GM21529 (cell line): ENCODE measurements around the gene ZCCHC24.
A peak's percentile ranks its signal among the peaks of the same experiment; 100 is the strongest.
"Not testable (repeated sequence)": the region's sequence is repeated elsewhere in the genome, so short reads cannot be mapped to it uniquely, and the experiment has no call there.

ENCODE experiments used
- ATAC-seq: cut with Tn5 transposase; IDR thresholded peaks from one replicate; pipeline ENCODE4 v1.9.1; 2021; ENCODE audit not compliant: unreplicated experiment

Gene ZCCHC24

DNA sequence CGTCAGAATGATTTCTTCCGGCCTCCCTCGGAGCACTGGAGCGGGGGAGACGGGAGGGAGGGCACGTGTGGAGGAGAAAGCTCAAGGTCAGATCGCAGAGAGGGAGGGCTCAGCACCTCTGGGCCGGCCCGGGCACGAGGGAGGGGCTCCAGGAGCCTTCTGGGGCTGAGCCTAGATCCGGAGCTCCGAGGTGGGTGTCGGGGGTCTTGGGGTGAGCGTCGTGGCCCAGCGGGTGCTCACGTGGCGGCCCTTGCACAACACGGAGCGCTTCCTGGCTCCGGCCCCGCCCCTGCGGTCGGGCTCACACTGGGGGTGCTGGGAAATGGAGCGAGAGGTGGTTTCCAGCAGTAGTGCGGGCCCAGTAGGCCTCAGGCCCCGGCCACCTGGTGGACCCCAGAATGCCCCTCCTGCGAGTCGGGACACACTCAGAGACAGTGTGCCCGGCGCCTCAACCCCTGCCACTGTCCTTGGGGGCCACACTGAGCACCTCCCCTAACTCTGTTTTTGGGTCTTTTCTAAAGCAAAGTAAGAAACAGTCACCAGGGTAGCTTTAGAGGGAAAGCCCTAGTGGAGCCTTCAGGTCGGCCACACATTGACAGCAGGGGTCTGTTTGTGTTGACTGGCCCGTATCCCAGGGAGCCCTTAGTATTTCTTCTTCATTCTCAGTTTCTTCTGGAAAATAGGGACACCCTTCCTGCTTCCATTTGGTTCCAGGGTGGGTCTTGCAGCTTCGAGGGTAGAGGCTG lies 97.4 kb downstream of the ZCCHC24 start:
- peak; percentile 82 for ATAC-seq

DNA sequence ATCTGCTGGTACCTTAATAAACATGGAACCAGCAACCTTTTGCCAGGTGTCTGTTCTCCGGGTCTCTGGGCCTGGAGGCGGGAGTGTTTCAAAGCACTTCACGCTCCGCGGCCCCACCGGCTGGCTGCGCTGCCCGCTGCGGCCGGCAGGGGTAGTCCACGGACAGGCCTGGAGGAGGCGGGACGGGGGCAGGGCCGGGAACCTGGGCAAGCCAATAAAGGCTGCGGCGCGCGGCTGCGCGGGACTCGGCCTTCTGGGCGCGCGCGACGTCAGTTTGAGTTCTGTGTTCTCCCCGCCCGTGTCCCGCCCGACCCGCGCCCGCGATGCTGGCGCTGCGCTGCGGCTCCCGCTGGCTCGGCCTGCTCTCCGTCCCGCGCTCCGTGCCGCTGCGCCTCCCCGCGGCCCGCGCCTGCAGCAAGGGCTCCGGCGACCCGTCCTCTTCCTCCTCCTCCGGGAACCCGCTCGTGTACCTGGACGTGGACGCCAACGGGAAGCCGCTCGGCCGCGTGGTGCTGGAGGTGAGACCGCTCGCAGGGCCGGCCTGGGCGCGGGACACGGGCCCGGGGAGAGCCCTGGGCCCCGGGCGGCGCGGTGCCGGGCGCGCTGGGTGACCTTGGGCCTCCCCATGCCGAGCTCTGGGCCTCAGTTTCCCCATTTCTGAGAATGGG lies 98.1 kb downstream of the ZCCHC24 start, which contains the start of gene PPIF:
Gene PPIF (plus strand): TSS at position 244 of the 668 bp plus-strand sequence. CDS start 80 bp downstream, at position 324.
- ATAC-seq = peak; percentile 77

DNA sequence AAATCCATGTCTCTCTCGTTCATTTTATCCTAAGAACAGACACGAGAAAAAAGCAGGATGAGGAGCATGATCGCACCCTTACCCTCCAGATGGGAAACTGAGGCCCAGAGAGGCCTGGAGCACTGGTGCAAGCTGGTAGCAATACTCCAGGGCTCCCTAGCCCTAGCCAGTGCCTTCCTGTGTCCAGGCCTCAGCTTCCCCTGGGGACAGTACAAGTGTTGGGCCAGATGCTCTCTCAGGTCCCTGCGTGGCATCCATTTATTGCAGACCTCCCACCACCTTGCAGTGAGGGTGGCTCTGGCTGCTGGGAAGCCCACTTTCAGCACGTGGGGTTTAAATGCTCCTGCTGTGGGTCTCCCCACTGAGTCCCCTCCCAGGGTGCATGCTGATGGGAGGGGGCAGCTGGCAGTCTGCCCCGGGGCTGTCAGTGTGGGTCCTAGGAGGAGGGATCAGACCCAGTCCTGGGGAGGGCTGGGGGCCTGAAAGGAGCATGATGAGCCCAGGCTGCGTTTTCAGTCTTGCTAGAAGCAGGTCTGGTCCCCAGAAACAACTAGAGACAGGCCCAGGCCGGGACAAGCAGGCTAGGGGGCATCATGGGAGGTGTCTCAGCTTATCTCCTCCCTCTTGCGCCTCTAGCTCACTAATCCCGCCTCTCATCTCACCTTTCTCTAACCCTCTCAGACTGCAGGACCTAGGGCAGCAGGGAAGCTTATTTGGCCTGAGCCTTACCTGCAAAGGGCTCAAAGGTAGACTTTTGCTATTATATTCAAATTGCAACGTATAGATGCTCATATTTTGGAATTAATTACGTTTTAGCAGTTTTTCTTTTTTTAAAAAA lies 98.8 kb downstream of the ZCCHC24 start:
- no peak for ATAC-seq

DNA sequence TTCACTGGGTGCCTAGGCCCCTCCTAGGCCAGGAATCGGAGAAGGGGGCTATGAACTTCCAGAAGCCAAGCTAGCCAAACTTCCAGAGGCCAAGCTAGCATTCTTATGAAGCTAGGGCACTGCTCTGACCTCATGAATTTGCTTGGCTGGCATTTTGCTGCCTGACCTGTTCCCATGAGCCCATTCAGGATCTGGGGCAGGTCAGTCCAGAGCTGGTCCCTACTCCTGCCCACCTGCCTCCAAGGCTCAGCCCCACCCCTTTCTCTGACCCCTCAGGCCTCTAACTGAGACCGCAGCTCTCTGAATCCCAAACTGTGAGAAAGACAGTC lies 99.4 kb downstream of the ZCCHC24 start:
- no peak for ATAC-seq

DNA sequence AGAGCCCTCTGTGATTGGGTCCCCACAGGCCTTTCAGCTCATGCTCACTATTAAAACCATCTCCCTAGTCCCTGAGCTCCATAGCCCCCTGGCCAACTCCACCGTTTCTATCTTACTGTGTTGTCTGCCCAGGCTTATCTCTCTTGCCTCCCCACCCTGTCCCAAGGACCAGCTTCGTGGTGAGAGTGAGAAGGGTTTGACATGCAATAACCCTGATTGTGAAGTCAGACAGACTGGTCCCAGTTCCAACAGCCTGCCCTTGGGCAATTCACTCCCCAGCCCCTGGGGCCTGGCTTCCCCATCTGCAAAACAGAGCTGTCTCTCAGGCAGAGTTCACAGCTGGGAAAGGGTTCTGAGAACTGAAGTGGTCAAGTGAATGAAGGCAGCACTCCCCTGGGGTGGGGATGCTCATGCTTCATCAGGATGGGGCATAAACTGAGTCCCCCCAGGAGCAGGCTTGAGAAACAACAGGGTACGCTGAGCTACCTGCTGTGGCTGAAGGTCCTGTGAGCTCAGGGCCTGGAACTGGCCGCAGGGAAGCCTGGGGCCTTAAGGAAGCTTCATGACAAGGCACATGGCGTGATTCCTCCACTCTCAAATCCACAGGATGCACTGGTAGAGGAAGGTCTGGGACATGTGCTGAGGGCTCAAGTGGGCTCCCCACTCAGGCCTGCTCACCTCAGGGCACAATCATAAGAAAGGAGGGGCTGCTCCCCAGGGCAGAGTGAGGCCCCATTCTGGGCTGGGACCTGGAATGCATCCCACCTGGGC lies 100.0 kb downstream of the ZCCHC24 start:
- ATAC-seq = no peak

DNA sequence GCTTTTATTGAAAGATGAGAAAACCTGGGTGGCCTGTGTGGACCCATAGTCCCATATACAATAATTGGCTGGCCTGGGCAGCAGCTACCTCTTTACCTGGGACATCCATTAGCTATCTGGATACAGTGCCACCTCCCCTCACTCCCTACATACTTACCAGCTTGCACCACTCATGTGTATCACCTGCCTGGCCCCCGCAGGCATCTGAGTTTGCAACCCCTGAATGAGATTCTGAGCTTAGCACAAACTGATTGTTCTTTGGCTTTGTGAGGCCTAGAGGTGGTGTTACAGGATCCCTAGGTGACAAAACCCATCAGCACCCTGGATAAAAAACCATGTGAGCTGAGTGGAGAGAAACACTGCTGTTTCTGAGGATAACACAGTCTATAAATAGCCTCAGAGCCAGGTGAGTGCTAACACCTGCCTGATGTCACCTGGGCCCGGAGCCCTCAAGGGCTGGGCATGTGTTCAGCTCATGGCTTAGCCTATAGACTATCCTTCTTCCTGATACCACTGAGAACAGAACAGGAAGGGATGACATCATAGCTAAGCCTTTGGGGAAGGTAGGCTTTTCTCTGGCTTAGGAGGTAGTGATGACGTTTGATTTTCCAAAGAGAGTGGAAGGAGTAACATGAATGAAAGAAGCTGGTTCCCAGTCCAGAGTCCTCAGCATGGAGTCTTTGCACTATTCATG lies 100.8 kb downstream of the ZCCHC24 start:
- no peak for ATAC-seq

DNA sequence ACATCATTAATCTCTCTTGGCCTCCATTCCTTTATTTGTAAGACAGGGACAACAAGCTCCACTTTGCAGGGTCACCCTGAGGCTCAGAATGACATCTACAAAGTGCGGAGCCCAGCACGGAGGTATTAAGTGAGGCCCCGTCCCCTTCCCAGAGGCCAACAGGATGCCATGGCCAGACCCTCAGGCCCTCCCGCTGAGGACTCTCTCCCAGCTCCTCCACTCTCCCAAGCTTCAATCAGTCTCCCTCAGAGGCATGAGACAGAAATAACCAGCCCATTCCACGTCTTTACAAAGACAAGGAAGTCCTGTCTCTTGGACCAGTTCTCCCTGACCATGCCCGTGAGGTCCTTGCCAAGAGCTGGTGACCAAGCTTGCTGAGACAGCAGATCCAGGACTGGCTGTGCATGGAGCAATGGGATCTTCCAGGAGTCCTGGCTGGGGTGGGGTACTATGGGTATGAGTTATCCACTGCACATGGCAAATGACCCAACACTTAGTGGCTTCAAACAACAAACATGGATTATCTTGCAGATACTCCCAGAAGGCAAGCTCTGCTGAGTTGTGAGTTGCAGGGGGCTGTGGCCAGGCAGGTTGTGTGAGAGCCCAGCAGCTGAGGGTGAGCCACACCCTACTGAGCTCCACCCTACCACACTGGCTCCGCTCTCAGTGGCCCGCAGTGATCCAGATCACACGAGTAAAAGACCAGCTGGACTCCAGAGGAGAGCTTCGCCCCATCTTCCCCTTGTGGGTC lies 102.4 kb downstream of the ZCCHC24 start:
- no peak for ATAC-seq

DNA sequence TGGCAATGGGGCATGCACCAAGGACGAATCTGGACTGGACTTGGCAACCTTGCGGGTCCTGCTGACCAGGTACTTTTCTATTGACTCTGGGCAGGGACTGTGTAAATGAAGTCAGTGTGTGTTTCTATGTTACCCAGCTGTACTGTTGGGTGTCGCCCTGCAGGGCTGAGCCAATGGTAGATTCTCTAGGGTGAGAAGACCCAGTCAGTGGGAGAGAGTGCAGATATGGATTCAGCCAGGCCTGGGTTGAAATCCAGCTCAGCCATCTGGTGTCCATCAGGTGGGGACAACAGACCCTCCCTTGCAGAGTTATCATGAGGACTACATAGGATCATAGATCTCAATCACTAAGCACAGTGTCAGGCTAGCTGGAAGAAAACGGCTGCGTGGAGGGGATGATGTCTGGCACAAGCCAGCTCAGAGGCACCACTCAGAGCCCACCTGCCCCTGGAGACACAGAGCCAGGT lies 103.1 kb downstream of the ZCCHC24 start:
- ATAC-seq = no peak

DNA sequence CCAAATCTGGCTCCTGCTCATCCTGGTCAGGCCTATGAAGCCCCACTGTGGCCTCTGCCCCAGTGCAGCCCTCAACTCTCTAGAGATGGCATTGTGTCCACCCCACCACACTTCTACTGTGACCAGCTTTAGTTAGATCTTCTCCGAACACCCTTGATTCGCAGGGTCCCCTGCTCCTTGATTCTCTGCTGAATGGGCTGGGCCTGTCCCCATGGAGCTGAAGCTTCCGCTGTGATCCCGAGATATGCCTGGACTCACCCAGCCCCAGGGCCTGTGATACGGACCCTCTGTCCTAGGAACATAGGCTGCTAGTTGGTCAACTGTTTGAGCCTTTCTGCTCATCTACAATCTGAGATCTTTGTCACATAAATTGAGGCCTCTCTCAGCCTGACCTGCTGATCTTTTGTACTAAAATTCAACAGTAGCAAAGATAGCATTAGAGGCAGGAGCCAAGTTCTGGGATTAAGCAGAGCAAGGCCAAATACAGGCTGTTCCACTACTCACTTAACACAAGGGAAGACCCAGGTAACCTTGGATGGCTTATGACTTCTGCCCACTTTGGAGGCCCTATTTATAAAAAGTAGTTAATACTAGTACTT lies 104.7 kb downstream of the ZCCHC24 start:
- no peak for ATAC-seq

DNA sequence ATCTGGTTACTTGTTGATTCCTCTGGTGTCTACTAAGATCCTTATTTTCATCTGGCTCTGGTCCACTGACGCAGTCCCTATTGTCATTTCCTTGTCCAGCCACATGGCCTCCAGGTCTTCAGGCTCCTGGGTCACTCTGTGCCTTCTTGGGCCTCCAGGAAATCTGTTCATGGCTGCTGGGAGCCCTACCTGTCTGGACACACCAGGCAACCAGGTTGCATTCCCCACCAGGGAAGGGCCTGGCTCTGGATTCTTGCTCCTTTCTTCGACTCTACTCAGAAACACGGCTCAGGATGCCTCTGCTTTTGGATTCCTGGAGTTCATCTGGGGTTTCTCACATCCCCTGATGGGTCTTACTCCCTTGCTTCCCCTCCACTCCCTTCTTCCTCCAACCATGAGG lies 106.2 kb downstream of the ZCCHC24 start:
- ATAC-seq = no peak

DNA sequence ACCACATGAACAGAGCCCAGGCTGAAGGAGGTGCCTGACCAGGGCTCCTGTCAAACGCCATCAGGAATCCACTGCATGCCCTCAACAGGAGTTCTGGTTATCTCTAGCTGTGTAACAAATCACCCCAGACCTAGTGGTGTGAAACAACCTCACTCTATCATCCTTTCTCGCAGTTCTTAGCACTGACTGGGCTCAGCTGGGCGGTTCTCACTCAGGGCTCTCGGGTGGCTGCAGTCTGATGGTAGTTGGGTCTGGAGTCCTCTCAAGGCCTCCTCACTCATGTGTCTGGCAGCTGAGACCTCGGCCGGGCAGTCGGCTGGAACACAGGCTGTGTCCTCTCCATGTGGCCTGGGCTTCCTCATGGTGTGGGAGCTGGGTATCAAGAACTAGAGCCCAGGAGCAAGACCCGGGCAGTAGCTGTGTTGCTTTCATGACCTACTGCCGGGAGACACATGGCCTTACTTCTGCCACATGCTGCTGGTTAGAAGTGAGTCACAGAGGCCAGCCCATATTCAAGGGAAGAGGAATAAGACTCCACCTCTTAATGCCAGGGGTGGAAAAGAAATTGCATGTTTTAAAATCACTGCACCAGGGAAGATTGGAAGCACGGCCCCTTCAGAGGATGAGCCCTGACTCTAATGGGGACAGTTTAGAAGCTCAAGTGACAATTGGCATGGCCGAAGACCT lies 107.5 kb downstream of the ZCCHC24 start:
- ATAC-seq = not testable (repeated sequence)

DNA sequence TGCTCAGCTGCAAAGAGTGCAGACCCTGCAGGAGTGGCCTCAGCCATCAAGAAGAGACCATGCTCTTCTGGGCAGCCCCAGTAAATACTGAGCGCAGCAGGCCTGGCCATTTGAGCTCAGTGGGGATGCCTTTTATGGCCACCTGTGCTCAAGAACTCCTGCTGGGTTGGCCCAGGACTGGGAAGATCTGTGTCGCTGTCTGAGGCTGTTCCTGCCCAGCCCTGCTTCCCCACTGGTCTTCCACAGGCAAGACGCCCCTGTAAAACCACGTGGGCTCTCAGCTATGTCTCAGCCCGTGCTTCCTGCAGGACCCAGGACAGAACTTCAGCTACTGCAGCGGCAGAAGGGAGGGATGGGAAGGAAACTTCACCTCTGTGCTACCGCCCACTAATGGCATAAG lies 108.7 kb downstream of the ZCCHC24 start:
- no peak for ATAC-seq

DNA sequence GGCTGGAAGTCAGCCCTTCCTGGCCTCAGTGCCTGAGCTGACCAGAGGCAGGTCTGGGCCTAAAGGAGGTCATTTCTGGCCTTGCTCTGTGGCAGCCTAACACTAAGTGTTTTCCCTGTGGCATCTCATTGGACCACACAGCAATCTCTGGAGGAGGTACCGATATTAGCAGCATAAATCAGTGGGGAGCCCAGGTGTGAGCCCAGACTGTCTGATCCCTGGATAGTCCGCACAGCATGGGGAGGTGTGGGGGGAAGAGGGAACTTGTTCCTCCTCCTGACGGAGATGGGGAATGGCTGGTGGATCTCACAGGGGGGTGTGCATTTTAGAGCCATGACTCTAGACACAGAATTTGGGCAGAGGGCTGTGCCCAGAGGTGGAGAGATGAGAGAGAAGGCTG lies 109.1 kb downstream of the ZCCHC24 start:
- ATAC-seq = no peak

DNA sequence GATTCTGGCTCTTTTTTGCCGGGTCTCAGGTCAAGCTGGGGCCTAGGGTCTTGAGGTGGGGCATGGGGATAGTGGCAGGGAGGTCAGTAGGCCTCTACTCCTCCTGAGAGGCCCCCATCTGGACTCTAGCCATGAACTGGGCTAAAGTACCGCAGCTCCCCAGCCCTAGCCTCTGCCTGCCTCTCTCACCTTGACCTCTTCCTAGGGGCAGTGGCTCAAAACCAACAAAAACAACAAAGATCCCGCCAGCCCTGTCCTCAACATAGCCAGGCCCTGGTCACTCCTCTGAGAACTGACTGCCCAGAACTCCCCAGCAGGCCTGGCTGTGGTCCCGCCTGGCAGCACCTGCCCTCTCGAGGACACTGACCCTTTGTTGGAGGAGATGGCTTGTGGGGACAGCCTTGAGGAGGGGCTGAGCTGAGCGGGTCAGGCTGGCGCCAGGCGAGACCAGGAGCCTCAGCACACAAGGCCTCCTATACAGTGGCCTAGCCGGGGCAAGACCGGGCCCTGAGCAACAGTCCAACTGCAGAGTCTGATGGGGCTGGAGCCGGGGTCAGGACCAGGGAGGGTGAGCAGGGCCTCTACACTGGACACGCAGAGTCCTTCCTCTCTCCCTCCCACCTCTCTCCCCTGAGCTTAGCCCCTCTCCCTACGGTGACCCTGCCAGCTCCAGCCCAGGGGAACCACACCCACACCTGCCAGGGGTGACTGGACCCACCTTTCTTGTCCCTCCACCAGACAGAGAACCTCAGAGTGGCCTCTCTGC lies 109.8 kb downstream of the ZCCHC24 start:
- no peak for ATAC-seq

DNA sequence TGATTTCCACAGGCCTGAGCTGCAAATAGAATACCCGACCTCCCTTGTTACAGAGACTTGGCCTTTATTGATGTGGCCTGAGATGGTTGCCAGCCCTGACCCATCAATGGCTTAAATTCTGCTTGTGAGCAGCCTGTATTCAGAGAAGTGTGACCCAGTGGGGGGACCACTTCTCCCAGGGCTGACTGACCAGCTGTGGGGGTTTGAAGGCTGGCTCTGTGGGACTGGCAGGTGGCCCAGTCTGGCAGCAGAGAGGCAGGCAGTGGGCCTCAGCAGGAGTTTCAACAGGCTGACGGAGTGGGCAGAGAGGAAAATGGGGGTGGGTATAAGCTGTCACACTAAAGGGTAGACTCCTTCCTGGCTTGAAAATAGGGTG lies 110.3 kb downstream of the ZCCHC24 start:
- ATAC-seq = no peak

DNA sequence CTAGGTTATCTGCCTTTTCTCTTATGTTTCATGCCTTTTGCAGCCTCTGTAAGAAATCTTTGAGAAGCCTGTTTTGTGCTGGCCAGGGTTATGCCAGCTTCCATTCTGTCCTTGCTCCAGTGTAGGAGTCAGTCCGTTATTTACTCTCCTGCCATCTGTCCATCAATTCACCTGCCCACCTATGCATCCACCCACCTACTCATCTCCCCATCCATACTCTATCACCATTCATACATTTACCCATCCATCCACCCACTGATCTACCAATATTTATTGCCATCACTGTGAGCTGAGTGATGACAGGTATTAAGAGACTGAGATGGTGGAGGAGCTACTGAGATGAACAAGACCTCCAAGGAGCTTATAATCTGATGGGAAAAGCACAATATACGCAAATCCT lies 110.9 kb downstream of the ZCCHC24 start:
- ATAC-seq = no peak

DNA sequence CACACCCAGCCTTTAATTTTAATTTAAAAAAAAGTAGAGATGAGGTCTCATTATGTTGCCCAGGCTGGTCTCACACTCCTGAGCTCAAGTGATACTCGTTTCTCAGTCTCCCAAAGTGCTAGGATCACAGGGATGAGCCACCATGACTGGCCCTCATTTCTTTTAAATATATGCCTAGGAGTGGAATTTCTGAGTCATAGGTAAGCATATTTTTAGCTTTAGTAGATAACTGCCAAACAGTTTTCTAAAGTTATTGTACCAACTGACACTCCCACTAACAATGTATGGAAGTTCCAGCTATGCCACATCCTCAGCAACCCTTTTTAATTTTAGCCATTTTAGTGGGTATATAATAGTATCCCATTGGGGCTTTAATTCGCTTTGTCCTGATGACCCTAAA lies 111.9 kb downstream of the ZCCHC24 start:
- ATAC-seq = no peak
